Activated CD4-positive, alpha-beta memory T cell treated with anti-CD3 and anti-CD28 coated beads, Interleukin-2, amount 10 ng/mL, durations not matched to agents 7 days and 5 days (primary cell): ENCODE data around the gene TOMM20L. TPM values are rescaled to one million over a fixed set of nuclear protein-coding genes. Genes with fewer than 3 reads are reported as not detected.
"Not testable (repeated sequence)": the region's sequence is repeated elsewhere in the genome, so short reads cannot be mapped to it uniquely, and the experiment has no call there.

Experiments
- CTCF ChIA-PET: fragments of 350-600 bp; sonication (Branson Sonifier 250); formaldehyde crosslinking; loops from one replicate; lab custom pipeline; 2021; ENCODE audit warnings: antibody characterized with exemption, inconsistent platforms; lab: Charles Lee
- POLR2A ChIA-PET: fragments of 350-600 bp; sonication (Branson Sonifier 250); formaldehyde crosslinking; loops from one replicate; lab custom pipeline; 2021; ENCODE audit warnings: antibody characterized with exemption; lab: Charles Lee
- DNase-seq: peaks from one replicate; pipeline ENCODE4 v3.0.0-alpha.2; 2020
- H3K27ac Mint-ChIP-seq: one replicate; pipeline ENCODE4 v1.8.0; 2021; ENCODE audit warnings: mild to moderate bottlenecking, mixed read lengths
- H3K27me3 Mint-ChIP-seq: one replicate; pipeline ENCODE4 v1.8.0; 2021; ENCODE audit warnings: mixed read lengths
- H3K36me3 Mint-ChIP-seq: one replicate; pipeline ENCODE4 v1.8.0; 2021; ENCODE audit warnings: low read depth, mixed read lengths
- H3K4me1 Mint-ChIP-seq: one replicate; pipeline ENCODE4 v1.8.0; 2021; ENCODE audit warnings: mixed read lengths
- H3K4me3 Mint-ChIP-seq: one replicate; pipeline ENCODE4 v1.8.0; 2021; ENCODE audit warnings: mild to moderate bottlenecking, mixed read lengths
- H3K9me3 Mint-ChIP-seq: one replicate; pipeline ENCODE4 v1.8.0; 2021; ENCODE audit warnings: mixed read lengths
- total RNA-seq, 2 experiments: library from RNA; stranded (reverse); gene quantifications; one replicate each; pipeline ENCODE4 v1.2.3, GENCODE V29; 2021

The TOMM20L gene
- total RNA-seq, 2 experiments from 2014 or later = not detected

DNA sequence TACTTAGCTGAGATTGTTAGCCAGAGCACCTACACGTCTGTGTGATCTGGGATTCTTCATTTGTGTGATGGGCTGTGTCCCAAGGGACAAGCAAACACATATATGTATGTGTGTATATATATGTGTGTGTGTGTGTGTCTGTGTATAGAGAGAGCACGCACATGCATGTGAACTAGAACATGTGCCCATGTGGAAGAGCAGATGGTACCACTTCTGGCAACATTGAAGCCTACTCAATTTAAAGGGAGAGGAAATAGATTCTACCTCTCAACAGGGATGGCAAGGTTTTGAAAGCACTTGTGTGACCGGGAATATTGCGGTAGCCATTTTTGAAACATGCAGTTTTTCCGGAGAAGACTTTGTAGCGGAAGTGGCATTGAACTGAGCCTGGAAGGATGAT is 1.4 kb downstream of the TOMM20L start:
- Mint-ChIP-seq H3K4me1 (peaks cover 13% of the 10 kb centered on the region), H3K36me3 (no peaks in the 10 kb centered on the region), H3K27ac (no peak overlapping the region), H3K4me3 (peak overlapping the region; percentile 27), H3K9me3 (no peaks in the 10 kb centered on the region), H3K27me3 (no peaks in the 10 kb centered on the region)
- CTCF ChIA-PET = interaction anchor here (1.0 to 2.9 kb wide), 6 partner anchors 9 to 99 kb away, joined by 4 to 27 read pairs (median 14); partner anchors contain the start of genes ARID4A, KIAA0586 and TIMM9
- POLR2A ChIA-PET = interaction anchor here (1.9 to 4.2 kb wide), 2 partner anchors 26 to 30 kb away, joined by 5 to 32 read pairs; partner anchors contain the start of genes KIAA0586 and TIMM9
- DNase-seq = no peak

DNA sequence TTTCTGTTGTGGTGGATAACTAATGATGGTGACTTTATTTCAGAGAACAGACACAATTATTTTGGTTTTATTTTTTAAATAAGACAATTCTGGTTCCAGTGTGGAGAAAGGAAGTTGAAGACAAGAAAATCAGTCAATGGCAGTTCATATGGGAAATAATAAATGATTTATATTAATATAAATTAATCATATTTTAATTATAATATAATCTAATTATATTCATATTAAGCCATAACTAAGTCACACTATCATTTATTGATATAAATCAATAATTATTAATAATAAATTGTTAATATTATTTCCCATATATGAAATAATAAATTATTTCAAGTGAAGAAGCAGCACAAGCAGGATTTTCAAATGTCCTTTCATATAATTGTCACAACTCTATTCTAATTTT is 2.8 kb downstream of the TOMM20L start:
- POLR2A ChIA-PET = interaction anchor here (4.2 kb wide), 1 partner anchor 29 kb away, joined by 32 read pairs; the partner anchor contains the start of genes KIAA0586 and TIMM9
- no peak overlapping the region for H3K27ac Mint-ChIP-seq
- no peaks in the 10 kb centered on the region for H3K27me3 Mint-ChIP-seq
- peaks cover 13% of the 10 kb centered on the region for H3K4me1 Mint-ChIP-seq
- CTCF ChIA-PET = interaction anchor here (1.0 kb wide), 1 partner anchor 32 kb away, joined by 3 read pairs; no protein-coding TSS in a partner anchor
- DNase-seq = no peak
- no peaks in the 10 kb centered on the region for H3K36me3 Mint-ChIP-seq
- H3K9me3 Mint-ChIP-seq = no peaks in the 10 kb centered on the region
- no peak overlapping the region for H3K4me3 Mint-ChIP-seq

DNA sequence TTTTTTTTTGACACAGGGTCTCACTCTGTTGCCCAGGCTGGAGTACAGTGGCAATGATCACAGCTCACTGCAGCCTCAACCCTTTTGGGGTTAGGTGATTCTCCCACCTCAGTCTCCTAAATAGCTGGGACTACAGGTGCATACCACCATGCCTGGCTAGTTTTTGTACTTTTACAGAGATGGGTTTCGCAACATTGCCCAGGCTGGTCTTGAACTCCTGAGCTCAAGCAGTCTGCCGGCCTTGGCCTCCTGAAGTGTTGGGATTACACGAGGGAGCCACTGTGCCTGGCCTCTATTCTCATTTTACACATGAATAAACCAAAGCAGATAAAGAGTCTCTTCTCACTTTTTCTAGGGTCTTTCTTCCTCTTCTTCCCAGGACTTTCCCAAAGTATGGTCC is 3.2 kb downstream of the TOMM20L start:
- Mint-ChIP-seq H3K27ac (no peak overlapping the region), H3K4me3 (no peak overlapping the region), H3K4me1 (peaks cover 13% of the 10 kb centered on the region), H3K9me3 (no peaks in the 10 kb centered on the region), H3K36me3 (no peaks in the 10 kb centered on the region), H3K27me3 (no peaks in the 10 kb centered on the region)
- ChIA-PET POLR2A (interaction anchor here (4.2 kb wide), 1 partner anchor 28 kb away, joined by 32 read pairs; the partner anchor contains the start of genes KIAA0586 and TIMM9), CTCF (no interaction called here)
- no peak for DNase-seq

DNA sequence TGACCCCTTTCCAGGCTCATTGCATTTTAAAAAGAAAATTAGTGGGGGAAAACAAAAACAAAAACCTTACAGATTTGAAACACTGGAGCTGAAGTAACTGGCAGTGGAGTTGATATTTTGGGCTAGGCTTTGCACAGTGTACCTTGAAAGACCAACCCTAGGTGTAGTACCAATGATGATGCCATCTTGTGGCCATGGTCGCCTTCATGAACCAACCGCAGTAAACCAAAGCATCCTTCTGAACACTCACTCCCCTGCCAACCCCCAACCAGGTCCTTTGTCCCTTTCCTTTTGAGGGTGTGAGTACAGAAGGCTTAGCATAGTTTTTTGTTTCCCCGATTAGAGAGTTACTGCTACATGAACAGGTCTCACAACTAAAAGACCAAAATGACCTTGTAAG is 5.9 kb downstream of the TOMM20L start:
- POLR2A ChIA-PET = interaction anchor here (1.5 kb wide), 1 partner anchor 9 kb away, joined by 3 read pairs; no protein-coding TSS in a partner anchor
- Mint-ChIP-seq H3K9me3 (no peaks in the 10 kb centered on the region), H3K36me3 (peaks cover under 1% of the 10 kb centered on the region), H3K4me3 (no peak overlapping the region), H3K27ac (no peak overlapping the region), H3K4me1 (peaks cover 3% of the 10 kb centered on the region), H3K27me3 (no peaks in the 10 kb centered on the region)
- no peak for DNase-seq
- CTCF ChIA-PET = no interaction called here

DNA sequence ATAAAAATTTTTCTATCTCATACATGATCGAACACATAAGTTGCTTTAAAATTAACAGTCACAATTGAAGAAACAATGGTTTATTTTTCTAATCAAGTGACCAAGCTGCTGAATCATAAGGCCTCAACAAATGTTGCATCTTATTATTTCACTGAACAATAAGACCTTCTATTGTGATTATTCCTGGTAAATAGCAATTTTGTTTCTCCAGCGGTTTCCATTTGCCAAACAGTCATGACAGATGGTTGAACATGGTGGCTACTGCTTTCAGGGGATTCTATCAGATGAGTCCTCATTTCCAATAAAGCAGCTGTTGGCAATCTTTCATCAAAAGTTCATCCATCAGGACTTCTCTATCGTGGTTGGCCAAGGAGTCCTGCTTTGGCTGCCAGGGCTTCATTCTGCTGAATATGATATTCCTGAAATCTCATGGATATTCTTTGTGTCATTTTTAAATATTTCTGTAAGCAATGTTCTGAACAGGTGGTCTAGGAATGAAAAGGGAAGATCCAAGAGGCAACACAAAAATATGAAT is 13.0 kb downstream of the TOMM20L start:
- Mint-ChIP-seq H3K4me1 (no peaks in the 10 kb centered on the region), H3K9me3 (no peaks in the 10 kb centered on the region), H3K27ac (no peak overlapping the region), H3K4me3 (no peak overlapping the region), H3K27me3 (no peaks in the 10 kb centered on the region), H3K36me3 (peaks cover 29% of the 10 kb centered on the region)
- no peak for DNase-seq
- ChIA-PET POLR2A (no interaction called here), CTCF (interaction anchor here (1.0 kb wide), 1 partner anchor 13 kb away, joined by 3 read pairs; the partner anchor contains the start of gene TOMM20L)

DNA sequence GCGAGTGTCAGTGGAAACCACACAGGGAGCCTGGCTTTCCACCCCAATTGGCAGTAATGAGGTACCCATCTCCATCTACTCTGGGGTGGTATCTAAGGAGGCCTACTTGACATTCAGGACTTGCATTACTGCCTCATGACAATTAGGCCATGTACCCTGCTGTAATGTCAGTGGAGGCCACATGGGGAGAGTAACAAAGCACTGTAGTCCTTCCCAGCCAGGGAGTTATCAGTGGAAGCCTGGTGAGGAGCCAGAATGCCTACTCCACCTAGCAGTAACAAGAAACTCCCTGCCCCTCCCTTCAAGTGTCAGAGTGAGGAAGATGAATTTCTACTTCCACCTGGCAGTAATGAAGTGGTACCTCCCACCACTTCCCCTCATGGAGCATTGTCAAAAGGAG is 19.1 kb downstream of the TOMM20L start:
- Mint-ChIP-seq H3K4me1 (peaks cover 5% of the 10 kb centered on the region), H3K36me3 (peaks cover 54% of the 10 kb centered on the region), H3K9me3 (no peaks in the 10 kb centered on the region), H3K27me3 (no peaks in the 10 kb centered on the region), H3K27ac (no peak overlapping the region), H3K4me3 (no peak overlapping the region)
- POLR2A ChIA-PET = no interaction called here
- CTCF ChIA-PET = no interaction called here
- no peak for DNase-seq

DNA sequence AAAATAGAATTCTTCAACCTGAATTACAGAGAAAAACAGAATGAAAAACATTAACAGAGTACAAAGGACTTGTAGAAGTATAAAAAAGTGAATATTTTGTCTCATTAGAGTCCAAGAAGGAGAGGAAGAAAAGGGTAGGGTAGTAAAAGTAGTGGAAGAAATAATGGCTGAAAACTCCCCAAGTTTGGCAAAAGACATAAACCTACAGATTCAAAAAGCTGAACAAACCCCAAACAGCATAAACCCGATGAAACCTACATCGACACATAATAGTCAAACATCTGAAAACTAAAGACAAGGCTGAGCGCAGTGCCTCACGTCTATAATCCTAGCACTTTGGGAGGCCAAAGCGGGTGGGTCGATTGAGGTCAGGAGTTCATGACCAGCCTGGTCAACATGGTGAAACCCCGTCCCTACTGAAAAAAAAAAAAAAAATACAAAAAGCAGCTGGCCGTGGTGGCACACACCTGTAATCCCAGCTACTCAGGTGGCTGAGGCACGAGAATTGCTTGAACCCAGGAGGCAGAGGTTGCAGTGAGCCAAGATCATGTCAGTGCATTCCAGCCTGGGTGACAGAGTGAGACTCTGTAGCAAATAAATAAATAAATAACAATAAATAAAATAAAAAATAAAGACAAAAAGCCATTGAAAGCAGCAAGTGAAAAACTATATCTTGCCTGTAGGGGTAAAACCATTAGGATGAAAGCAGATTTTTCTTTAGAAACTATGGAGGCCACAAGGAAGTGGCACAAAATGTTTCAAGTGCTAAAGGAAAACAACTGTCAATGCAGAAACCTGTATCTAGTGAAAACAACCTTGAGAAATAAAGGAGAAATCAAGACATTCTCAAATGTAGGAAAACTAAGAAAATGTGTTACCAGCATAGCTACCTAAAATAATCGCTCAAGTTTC is 20.2 kb downstream of the TOMM20L start:
- Mint-ChIP-seq H3K27me3 (no peaks in the 10 kb centered on the region), H3K4me1 (peaks cover 5% of the 10 kb centered on the region), H3K4me3 (no peak overlapping the region), H3K9me3 (no peaks in the 10 kb centered on the region), H3K36me3 (peaks cover 55% of the 10 kb centered on the region), H3K27ac (no peak overlapping the region)
- no peak for DNase-seq
- CTCF ChIA-PET = no interaction called here
- POLR2A ChIA-PET = no interaction called here

DNA sequence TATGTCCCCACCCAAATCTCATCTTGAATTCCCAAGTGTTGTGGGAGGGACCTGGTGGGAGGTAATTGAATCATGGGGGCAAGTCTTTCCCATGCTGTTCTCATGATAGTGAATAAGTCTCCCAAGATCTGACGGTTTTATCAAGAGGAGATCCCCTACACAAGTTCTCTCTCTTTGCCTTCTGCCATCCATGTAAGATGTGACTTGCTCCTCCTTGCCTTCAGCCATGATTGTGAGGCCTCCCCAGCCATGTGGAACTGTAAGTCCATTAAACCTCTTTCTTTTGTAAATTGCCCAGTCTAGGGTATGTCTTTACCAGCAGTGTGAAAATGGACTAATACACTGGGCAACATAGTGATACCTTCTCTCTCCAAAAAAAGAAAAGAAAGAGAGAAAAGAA is 21.2 kb downstream of the TOMM20L start:
- DNase-seq, H3K4me1 Mint-ChIP-seq, H3K9me3 Mint-ChIP-seq, H3K27ac Mint-ChIP-seq, H3K4me3 Mint-ChIP-seq, H3K27me3 Mint-ChIP-seq, CTCF ChIA-PET: not testable (repeated sequence)
- H3K36me3 Mint-ChIP-seq = peaks cover 58% of the 10 kb centered on the region
- POLR2A ChIA-PET = interaction anchor here (0.7 kb wide), 1 partner anchor 11 kb away, joined by 3 read pairs; the partner anchor contains the start of genes KIAA0586 and TIMM9

DNA sequence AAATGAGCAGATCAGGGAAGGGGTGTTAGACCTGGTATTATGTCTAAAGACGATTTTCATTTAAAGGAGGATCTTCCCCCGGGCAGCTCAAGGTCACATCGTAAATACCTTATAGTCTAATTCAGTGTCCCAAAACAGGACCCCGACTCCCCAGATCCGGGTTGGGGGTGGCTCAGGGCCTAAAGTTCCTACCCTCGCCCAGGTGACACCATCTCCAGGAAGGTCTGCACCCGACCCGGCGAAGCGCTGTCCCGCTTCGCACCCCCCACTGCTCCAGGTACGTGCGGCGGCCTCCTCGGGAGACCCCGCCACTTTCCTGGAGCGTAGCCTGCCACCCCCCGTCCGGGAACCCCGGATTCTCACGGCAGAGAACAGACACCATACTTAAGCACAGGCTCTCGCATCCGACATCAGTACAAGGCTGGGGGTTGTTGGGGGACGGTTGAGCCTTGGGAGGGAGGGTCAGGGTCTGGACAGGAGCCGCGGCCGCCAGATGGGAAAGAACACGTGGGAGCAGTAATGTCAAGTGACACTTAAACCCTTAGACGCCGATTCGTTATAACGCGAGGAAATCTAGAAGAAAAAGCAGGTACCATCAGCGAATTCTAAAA is 31.0 kb downstream of the TOMM20L start:
- H3K9me3 Mint-ChIP-seq = no peaks in the 10 kb centered on the region
- H3K27ac Mint-ChIP-seq = peak overlapping the region; percentile 97
- CTCF ChIA-PET = interaction anchor here (0.8 to 4.1 kb wide), 4 partner anchors 31 to 182 kb away, joined by 3 to 26 read pairs (median 3); partner anchors contain the start of genes ARID4A, PSMA3 and TOMM20L
- H3K4me1 Mint-ChIP-seq = peaks cover 44% of the 10 kb centered on the region
- H3K4me3 Mint-ChIP-seq = peak overlapping the region; percentile 93
- peaks cover 24% of the 10 kb centered on the region for H3K36me3 Mint-ChIP-seq
- POLR2A ChIA-PET = interaction anchor here (0.9 to 2.6 kb wide), 21 partner anchors 9 to 1822 kb away, joined by 3 to 61 read pairs (median 4); partner anchors contain the start of genes ACTR10, ARID4A, DAAM1 and PPM1A
- H3K27me3 Mint-ChIP-seq = no peaks in the 10 kb centered on the region
- DNase-seq = peak; percentile 47

DNA sequence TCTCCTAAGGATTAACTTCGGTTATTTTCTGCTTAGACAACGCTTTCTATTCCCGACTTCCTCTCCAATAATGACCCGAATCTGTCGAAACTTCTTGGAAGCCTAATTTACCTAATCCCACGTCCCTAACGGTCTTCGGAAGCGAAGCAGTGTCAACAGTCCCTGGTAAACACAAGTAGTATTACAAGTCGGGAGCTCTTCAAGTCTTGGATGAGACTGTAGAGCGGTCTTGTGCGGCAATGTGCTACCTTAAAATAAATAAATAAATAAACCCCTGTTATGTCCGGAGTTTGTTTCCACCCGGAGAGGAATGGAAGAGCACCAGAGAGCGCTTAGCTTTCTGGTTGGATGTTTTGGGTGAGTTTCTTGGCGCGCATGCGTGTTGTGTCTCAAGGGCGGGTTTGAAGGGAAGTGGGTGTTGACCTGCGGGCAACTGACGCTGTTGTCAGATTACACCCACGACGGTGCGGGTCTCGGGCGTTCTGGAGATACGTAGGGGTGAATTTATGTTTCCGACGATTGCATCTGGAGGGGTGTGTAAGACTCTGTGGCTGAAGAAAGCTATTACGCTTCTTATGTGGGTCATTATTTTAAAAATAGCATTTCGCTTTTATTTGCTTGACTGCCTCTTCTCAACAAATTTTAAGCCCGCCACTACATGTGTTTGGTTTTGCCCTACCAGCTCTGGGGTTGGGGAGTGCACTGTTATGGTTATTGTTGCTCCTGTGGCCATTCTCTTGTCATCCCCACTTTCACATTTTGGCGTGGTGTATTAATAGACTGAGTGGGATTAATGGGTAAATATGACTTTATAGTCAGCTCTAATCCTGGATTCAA is 31.8 kb downstream of the TOMM20L start, which contains the start of the genes KIAA0586 and TIMM9:
Gene KIAA0586 (plus strand): TSS at position 439 of the 837 bp plus-strand sequence. CDS start 546 bp downstream, outside the sequence.
Gene TIMM9 (minus strand): TSS at position 251 of the 837 bp plus-strand sequence. CDS start 15,586 bp downstream, outside the sequence.
- Mint-ChIP-seq H3K27me3 (no peaks in the 10 kb centered on the region), H3K9me3 (no peaks in the 10 kb centered on the region), H3K36me3 (peaks cover 21% of the 10 kb centered on the region), H3K4me1 (peaks cover 46% of the 10 kb centered on the region), H3K27ac (peak within 1 kb of the TSS; percentile 97), H3K4me3 (peak within 1 kb of the TSS; percentile 93)
- ChIA-PET CTCF (interaction anchor here (0.9 to 4.1 kb wide), 4 partner anchors 16 to 183 kb away, joined by 3 to 26 read pairs (median 3); partner anchors contain the start of genes PSMA3 and TOMM20L), POLR2A (interaction anchor here (0.6 to 2.6 kb wide), 26 partner anchors 10 to 1822 kb away, joined by 3 to 61 read pairs (median 4); partner anchors contain the start of genes ACTR10, ARID4A, DAAM1 and JKAMP)
- peak; percentile 97 for DNase-seq

DNA sequence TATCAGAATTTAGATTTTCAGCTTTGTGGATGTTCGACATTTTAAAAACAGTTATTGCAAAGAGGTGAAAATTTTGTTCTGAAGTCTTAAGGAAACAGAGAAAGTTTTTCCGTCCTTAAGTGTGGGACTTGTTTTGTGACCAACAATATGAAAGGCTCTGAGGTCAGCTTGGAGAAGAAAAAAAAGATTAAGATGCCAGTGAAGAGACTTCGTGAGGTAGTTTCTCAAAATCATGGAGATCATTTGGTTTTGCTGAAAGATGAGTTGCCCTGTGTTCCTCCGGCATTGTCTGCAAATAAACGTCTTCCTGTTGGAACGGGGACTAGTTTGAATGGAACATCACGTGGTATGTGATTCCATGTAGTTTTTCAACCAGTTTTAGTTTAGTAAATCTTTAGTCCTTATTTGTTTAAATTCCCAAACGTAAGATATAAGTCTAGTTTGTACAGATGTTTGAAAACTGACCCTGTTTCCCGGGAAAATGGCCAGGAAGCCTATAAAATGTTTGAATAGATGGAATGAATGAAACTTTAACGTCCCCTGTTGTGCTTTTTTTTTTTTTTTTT is 32.5 kb downstream of the TOMM20L start:
- POLR2A ChIA-PET = interaction anchor here (0.6 to 2.6 kb wide), 17 partner anchors 10 to 1821 kb away, joined by 3 to 61 read pairs (median 5); partner anchors contain the start of genes ARID4A, DAAM1, JKAMP and L3HYPDH

More for the DNA sequence above, 32.5 kb downstream of the TOMM20L start:
- peak overlapping the region; percentile 97 for H3K27ac Mint-ChIP-seq
- peaks cover 22% of the 10 kb centered on the region for H3K36me3 Mint-ChIP-seq
- H3K4me3 Mint-ChIP-seq = peak overlapping the region; percentile 93
- no peaks in the 10 kb centered on the region for H3K27me3 Mint-ChIP-seq
- no peaks in the 10 kb centered on the region for H3K9me3 Mint-ChIP-seq
- H3K4me1 Mint-ChIP-seq = peaks cover 46% of the 10 kb centered on the region
- DNase-seq = peak; percentile 23
- CTCF ChIA-PET = interaction anchor here (0.9 to 4.1 kb wide), 3 partner anchors 15 to 184 kb away, joined by 3 to 26 read pairs (median 3); partner anchors contain the start of genes PSMA3 and TOMM20L
